Smooth muscle cell (in vitro differentiated cells): ENCODE data around the gene HEXB. TPM values are rescaled to one million over a fixed set of nuclear protein-coding genes. Genes with fewer than 3 reads are reported as not detected.

ENCODE experiments used
- DNase-seq: peaks from one replicate; lab custom pipeline; 2025; ENCODE audit not compliant: unreplicated experiment; lab: John Stamatoyannopoulos, UW
- H2AFZ ChIP-seq: fragments of 200-600 bp; sonication (generic); 2 replicates; pipeline ENCODE4 v1.6.0; 2016; ENCODE audit warnings: antibody characterized with exemption, low read depth, mild to moderate bottlenecking
- H3F3A ChIP-seq: fragments of 200-600 bp; sonication (generic); 2 replicates; pipeline ENCODE4 v1.6.0; 2017; ENCODE audit warnings: antibody characterized with exemption, low read depth
- H3K27ac ChIP-seq: fragments of 200-600 bp; sonication (generic); 2 replicates; pipeline ENCODE4 v1.5.1; 2016; ENCODE audit warnings: low read depth, mild to moderate bottlenecking
- H3K27me3 ChIP-seq: fragments of 200-600 bp; sonication (generic); 2 replicates; pipeline ENCODE4 v1.6.1; 2016; ENCODE audit warnings: low read depth, mild to moderate bottlenecking
- H3K36me3 ChIP-seq: fragments of 200-600 bp; sonication (generic); 2 replicates; pipeline ENCODE4 v1.5.1; 2016; ENCODE audit warnings: low read depth
- H3K4me1 ChIP-seq: fragments of 200-600 bp; sonication (generic); 2 replicates; pipeline ENCODE4 v1.5.1; 2016; ENCODE audit warnings: low read depth
- H3K4me2 ChIP-seq: fragments of 200-600 bp; sonication (generic); 2 replicates; pipeline ENCODE4 v1.6.0; 2016; ENCODE audit warnings: mild to moderate bottlenecking
- H3K4me3 ChIP-seq: fragments of 200-600 bp; sonication (generic); 2 replicates; pipeline ENCODE4 v1.5.1; 2016; ENCODE audit warnings: mild to moderate bottlenecking
- H3K79me2 ChIP-seq: fragments of 200-600 bp; sonication (generic); 2 replicates; pipeline ENCODE4 v1.6.0; 2016; ENCODE audit warnings: low read depth, mild to moderate bottlenecking
- H3K9ac ChIP-seq: fragments of 200-600 bp; sonication (generic); 2 replicates; pipeline ENCODE4 v1.6.0; 2016; ENCODE audit warnings: low read depth
- H3K9me3 ChIP-seq: fragments of 200-600 bp; sonication (generic); replicated peaks from 2 replicates; pipeline ENCODE4 v1.5.1; 2016; ENCODE audit warnings: low read depth
- H4K20me1 ChIP-seq: fragments of 200-600 bp; sonication (generic); 2 replicates; pipeline ENCODE4 v1.6.0; 2016; ENCODE audit warnings: low read depth
- CTCF ChIP-seq: fragments of 200-600 bp; sonication (generic); IDR thresholded peaks from 2 replicates; pipeline ENCODE4 v1.5.1; 2017; ENCODE audit warnings: borderline replicate concordance, mild to moderate bottlenecking, antibody characterized with exemption; ENCODE audit not compliant: insufficient read depth, poor library complexity, severe bottlenecking
- WGBS: methylation state at CpG from one replicate; pipeline ENCODE4 v1.1.7; 2016; ENCODE audit warnings: low lambda C conversion rate; 5-methylcytosine and 5-hydroxymethylcytosine counted together
- polyA plus RNA-seq: library from polyadenylated mRNA; unstranded; fragments of >200 nt; fragmentation: Nextera tagmentation; extraction: Ambion mirVana; gene quantifications from 2 replicates; pipeline ENCODE4 v1.2.1, GENCODE V29; 2016
- total RNA-seq: library from RNA; depleted of rRNA; stranded (reverse); fragments of >200 nt; gene quantifications from 2 replicates; pipeline ENCODE4 v1.2.3, GENCODE V29; 2014

HEXB gene
- total and polyA plus RNA-seq, 2 experiments from 2014 or later = 108 to 111 TPM

DNA sequence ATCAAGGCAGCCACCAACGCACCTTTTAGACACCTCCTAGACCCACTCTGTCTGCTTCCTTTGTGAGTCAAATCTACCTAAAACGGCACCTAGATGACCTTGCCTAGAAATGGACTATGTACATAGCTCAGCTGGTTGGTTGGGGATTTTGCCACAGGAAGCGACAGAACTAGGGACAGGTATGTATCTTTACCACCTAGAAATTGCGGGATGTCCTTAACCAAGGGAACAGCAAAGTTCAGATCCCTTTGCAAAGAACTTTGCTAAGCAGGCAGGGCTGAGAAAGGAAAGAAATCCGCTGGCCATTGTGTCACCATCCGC is 42.5 kb upstream of the HEXB start:
- H3K4me1 ChIP-seq = peaks cover 44% of the 10 kb centered on the region
- peak overlapping the region; percentile 94 for H3K27ac ChIP-seq
- peak overlapping the region; percentile 90 for H3K4me2 ChIP-seq
- DNase-seq = no peak
- H4K20me1 ChIP-seq = peaks cover 23% of the 10 kb centered on the region
- peak overlapping the region; percentile 45 for H3K9ac ChIP-seq
- no peaks in the 10 kb centered on the region for H3K27me3 ChIP-seq
- no peak for TF ChIP-seq CTCF
- H3K9me3 ChIP-seq = no peaks in the 10 kb centered on the region
- H3K36me3 ChIP-seq = no peaks in the 10 kb centered on the region
- H2AFZ ChIP-seq = peak overlapping the region; percentile 50
- peak overlapping the region; percentile 72 for H3K4me3 ChIP-seq
- H3K79me2 ChIP-seq = peaks cover 28% of the 10 kb centered on the region
- H3F3A ChIP-seq = peaks cover 28% of the 10 kb centered on the region
- WGBS = 59% methylated on average over 6 of the region's 6 CpGs

DNA sequence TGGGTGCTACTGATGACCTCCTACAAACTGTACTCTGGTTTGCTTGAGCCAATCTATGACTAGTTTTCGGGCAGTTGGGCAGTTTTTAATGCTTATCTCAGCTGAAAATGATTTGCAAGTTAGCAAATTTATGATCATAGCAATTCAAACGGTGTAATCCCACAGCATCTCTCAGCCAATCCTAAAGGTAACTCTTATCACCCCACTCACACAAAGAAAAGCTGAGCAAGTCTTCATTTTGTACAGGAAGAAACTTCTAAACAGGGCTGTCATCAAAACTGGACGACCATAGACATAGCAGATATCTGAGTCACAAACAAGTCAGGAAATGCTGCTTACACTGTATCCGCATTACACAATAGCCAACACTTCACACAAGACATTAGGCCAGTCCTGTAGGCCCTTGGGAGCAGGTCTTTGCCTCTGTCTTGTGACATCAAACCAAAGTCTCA is 41.9 kb upstream of the HEXB start:
- Histone ChIP-seq H3K27me3 (no peaks in the 10 kb centered on the region), H3K4me3 (no peak overlapping the region), H3K4me1 (peaks cover 40% of the 10 kb centered on the region), H3K4me2 (peak overlapping the region; percentile 90), H3K9me3 (no peaks in the 10 kb centered on the region), H4K20me1 (peaks cover 17% of the 10 kb centered on the region), H2AFZ (peak overlapping the region; percentile 4), H3K9ac (peak overlapping the region; percentile 45), H3K27ac (peak overlapping the region; percentile 94), H3K79me2 (peaks cover 22% of the 10 kb centered on the region), H3K36me3 (no peaks in the 10 kb centered on the region), H3F3A (peaks cover 24% of the 10 kb centered on the region)
- no peak for TF ChIP-seq CTCF
- WGBS = 0% methylated on average over 4 of the region's 4 CpGs
- DNase-seq = no peak

DNA sequence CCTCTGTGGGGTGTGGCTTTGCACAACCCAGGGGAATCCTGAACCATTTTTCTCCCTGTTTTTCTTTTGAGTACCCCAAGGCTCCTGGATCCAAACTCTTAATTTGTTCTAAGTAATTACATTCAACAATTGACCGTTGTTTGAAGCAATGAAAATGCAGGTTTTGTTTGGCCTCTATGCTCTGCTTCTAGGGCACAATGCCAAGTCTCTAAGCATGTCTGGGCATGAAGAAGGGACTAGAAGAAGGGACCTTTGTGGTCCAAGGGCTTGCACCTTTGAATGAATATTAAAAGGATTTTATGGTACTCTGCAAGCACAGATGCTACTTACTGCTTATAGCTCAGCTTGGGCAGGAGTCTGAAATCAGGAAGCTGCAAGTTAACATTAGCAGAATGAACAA is 37.9 kb upstream of the HEXB start:
- H3K27ac ChIP-seq = no peak overlapping the region

More for the DNA sequence above, 37.9 kb upstream of the HEXB start:
- no peaks in the 10 kb centered on the region for H3K27me3 ChIP-seq
- H3K4me1 ChIP-seq = peaks cover 23% of the 10 kb centered on the region
- no peak overlapping the region for H3K9ac ChIP-seq
- peak overlapping the region; percentile 12 for H2AFZ ChIP-seq
- DNase-seq = no peak
- H3K9me3 ChIP-seq = no peaks in the 10 kb centered on the region
- no peaks in the 10 kb centered on the region for H3K79me2 ChIP-seq
- H3F3A ChIP-seq = peaks cover 10% of the 10 kb centered on the region
- TF ChIP-seq CTCF = no peak
- no peaks in the 10 kb centered on the region for H3K36me3 ChIP-seq
- no peaks in the 10 kb centered on the region for H4K20me1 ChIP-seq
- WGBS = 92% methylated on average over 1 of the region's 1 CpG
- no peak overlapping the region for H3K4me3 ChIP-seq
- peak overlapping the region; percentile 27 for H3K4me2 ChIP-seq
